Liver (tissue), 9 donors: ENCODE measurements around the gene NACAD. TPM values are rescaled to one million over a fixed set of nuclear protein-coding genes. Genes with fewer than 3 reads are reported as not detected.

Experiments
- DNase-seq: peaks from one replicate; pipeline ENCODE4 v3.0.0-alpha.2; 2017; ENCODE audit warnings: low spot score
- H3K27ac ChIP-seq, 2 donors: one replicate each; pipeline ENCODE4 v1.7.0; 2013; ENCODE audit warnings: inconsistent platforms in 2 of 2, low read length in 2 of 2, control low read depth in 1 of 2, low read depth in 1 of 2, mild to moderate bottlenecking in 1 of 2
- H3K27me3 ChIP-seq, 4 donors: one replicate each; pipeline versions ENCODE4 v1.6.1 to v1.7.0; 2013; ENCODE audit warnings: low read length in 3 of 4, inconsistent platforms in 1 of 4, mild to moderate bottlenecking in 1 of 4, moderate library complexity in 1 of 4; ENCODE audit not compliant: control insufficient read depth in 4 of 4, insufficient read depth in 4 of 4
- H3K36me3 ChIP-seq, 4 donors: one replicate each; pipeline versions ENCODE4 v1.6.1 to v1.7.0; 2013; ENCODE audit warnings: low read length in 3 of 4, mild to moderate bottlenecking in 3 of 4, low read depth in 1 of 4, moderate library complexity in 1 of 4; ENCODE audit not compliant: control insufficient read depth in 4 of 4, insufficient read depth in 3 of 4
- H3K4me1 ChIP-seq, 4 donors: one replicate each; pipeline versions ENCODE4 v1.6.1 to v1.7.0; 2013; ENCODE audit warnings: low read length in 3 of 4, mild to moderate bottlenecking in 3 of 4, moderate library complexity in 1 of 4; ENCODE audit not compliant: control insufficient read depth in 4 of 4, insufficient read depth in 4 of 4
- H3K4me3 ChIP-seq, 3 donors: one replicate each; pipeline versions ENCODE4 v1.6.1 to v1.7.0; 2013; ENCODE audit warnings: low read length in 3 of 3, control low read depth in 1 of 3, low read depth in 1 of 3, mild to moderate bottlenecking in 1 of 3
- H3K9ac ChIP-seq, 2 donors: one replicate each; pipeline ENCODE4 v1.7.0; 2013; ENCODE audit warnings: low read length in 2 of 2, mild to moderate bottlenecking in 2 of 2, moderate library complexity in 2 of 2, control low read depth in 1 of 2, low read depth in 1 of 2
- H3K9me3 ChIP-seq, 4 donors: one replicate each; pipeline versions ENCODE4 v1.6.1 to v1.7.0; 2013; ENCODE audit warnings: low read length in 3 of 4; ENCODE audit not compliant: control insufficient read depth in 4 of 4
- EGR1 ChIP-seq, 2 donors: IDR thresholded peaks; 2 replicates each; pipeline ENCODE4 v1.6.1; 2016 to 2018; ENCODE audit warnings: antibody characterized with exemption in 2 of 2, low read depth in 2 of 2
- FOXA1 ChIP-seq: IDR thresholded peaks from 2 replicates; pipeline ENCODE4 v1.6.1; 2016; ENCODE audit warnings: antibody characterized with exemption
- FOXA2 ChIP-seq: IDR thresholded peaks from 2 replicates; pipeline ENCODE4 v1.6.1; 2016; ENCODE audit warnings: antibody characterized with exemption
- GABPA ChIP-seq, 2 donors: IDR thresholded peaks in 1 of 2; conservative IDR thresholded peaks in 1 of 2; 2 replicates each; pipeline ENCODE4 v1.6.1; 2016; ENCODE audit warnings: antibody characterized with exemption in 2 of 2, mild to moderate bottlenecking in 1 of 2, moderate library complexity in 1 of 2
- HNF4A ChIP-seq, 2 donors: conservative IDR thresholded peaks; 2 replicates each; pipeline ENCODE4 v1.6.1; 2016; ENCODE audit warnings: antibody characterized with exemption in 2 of 2, mild to moderate bottlenecking in 2 of 2
- HNF4G ChIP-seq: IDR thresholded peaks from 2 replicates; pipeline ENCODE4 v1.6.1; 2016; ENCODE audit warnings: antibody characterized with exemption
- JUND ChIP-seq, 2 donors: IDR thresholded peaks; 2 replicates each; pipeline ENCODE4 v1.6.1; 2016; ENCODE audit warnings: antibody characterized with exemption in 2 of 2
- NR2F2 ChIP-seq: IDR thresholded peaks from 2 replicates; pipeline ENCODE4 v1.6.1; 2016; ENCODE audit warnings: antibody characterized with exemption
- RAD21 ChIP-seq, 2 donors: IDR thresholded peaks; 2 replicates each; pipeline ENCODE4 v1.6.1; 2016; ENCODE audit warnings: antibody characterized with exemption in 2 of 2, mild to moderate bottlenecking in 2 of 2
- RXRA ChIP-seq, 2 donors: IDR thresholded peaks; 2 replicates each; pipeline ENCODE4 v1.6.1; 2017 to 2018; ENCODE audit warnings: antibody characterized with exemption in 2 of 2, mild to moderate bottlenecking in 1 of 2
- SP1 ChIP-seq: IDR thresholded peaks from 2 replicates; pipeline ENCODE4 v1.6.1; 2018; ENCODE audit warnings: antibody characterized with exemption, mild to moderate bottlenecking
- TAF1 ChIP-seq: conservative IDR thresholded peaks from 2 replicates; pipeline ENCODE4 v1.6.1; 2016; ENCODE audit warnings: antibody characterized with exemption, mild to moderate bottlenecking
- YY1 ChIP-seq: IDR thresholded peaks from 2 replicates; pipeline ENCODE4 v1.6.1; 2016; ENCODE audit warnings: antibody characterized with exemption, mild to moderate bottlenecking
- WGBS: extraction: QIAGEN DNeasy Blood & Tissue Kit; methylation state at CpG from one replicate; pipeline ENCODE4 v1.1.7; 2013; 5-methylcytosine and 5-hydroxymethylcytosine counted together
- polyA plus RNA-seq, 2 donors: library from polyadenylated mRNA; stranded (reverse) in 1 of 2; unstranded in 1 of 2; fragments of 200-250 nt in 1 of 2; fragments of >200 nt in 1 of 2; fragmentation: Nextera tagmentation in 1 of 2; extraction: Ambion mirVana in 1 of 2; gene quantifications; one replicate each; pipeline versions ENCODE4 v1.2.1 to v1.2.3, GENCODE V29; 2013 to 2015
- total RNA-seq, 2 donors: library from RNA; depleted of rRNA; stranded (reverse); fragments of >200 nt; gene quantifications; one replicate each; pipeline ENCODE4 v1.2.3, GENCODE V29; 2014
- TF ChIP-seq, protein P1 (sequence below): fragments of 150-350 bp; IDR thresholded peaks from 2 replicates; pipeline ENCODE4 v1.5.1; 2017; ENCODE audit warnings: improper control_type of control experiment, low read depth, low read length; ENCODE audit not compliant: missing input control
- TF ChIP-seq, protein P2 (sequence below): IDR thresholded peaks from 2 replicates; pipeline ENCODE4 v1.6.1; 2016; ENCODE audit warnings: antibody characterized with exemption
- TF ChIP-seq, protein P3 (sequence below): IDR thresholded peaks from 2 replicates; pipeline ENCODE4 v1.6.1; 2016; ENCODE audit warnings: antibody characterized with exemption
- TF ChIP-seq, protein P4 (sequence below): IDR thresholded peaks from 2 replicates; pipeline ENCODE4 v1.6.1; 2016; ENCODE audit warnings: antibody characterized with exemption, mild to moderate bottlenecking
- TF ChIP-seq, protein P5 (sequence below): IDR thresholded peaks from 2 replicates; pipeline ENCODE4 v1.6.1; 2016; ENCODE audit warnings: antibody characterized with exemption
- donor health status: healthy.
- donor health status: healthy.
- donor health status: healthy.
- donor health status: healthy.
- donor health status: healthy.

NACAD gene
- total and polyA plus RNA-seq, 4 donors, result 0.03 to 0.14 (median 0.09) TPM

DNA sequence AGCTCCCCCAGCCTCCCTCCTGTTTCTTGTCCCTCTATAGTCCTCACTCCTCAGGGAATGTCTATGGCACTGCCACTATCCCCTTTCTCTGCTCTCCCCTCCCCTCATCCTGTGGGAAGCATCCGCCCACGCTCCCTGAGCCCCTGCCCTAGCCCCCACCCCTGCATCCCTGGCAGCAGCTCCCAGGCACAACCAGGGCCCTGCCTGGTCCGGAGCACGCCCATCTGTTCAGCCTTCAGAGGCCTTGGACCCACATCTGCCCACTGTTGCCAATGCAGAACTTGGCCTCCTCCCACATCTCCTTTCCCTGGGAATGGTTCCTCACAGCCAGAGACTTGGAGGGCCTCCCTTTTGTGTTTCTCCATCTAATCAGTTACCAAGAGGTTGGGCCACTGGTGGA lies 43.1 kb upstream of the NACAD start (continued):
- TF ChIP-seq, protein P1, sequence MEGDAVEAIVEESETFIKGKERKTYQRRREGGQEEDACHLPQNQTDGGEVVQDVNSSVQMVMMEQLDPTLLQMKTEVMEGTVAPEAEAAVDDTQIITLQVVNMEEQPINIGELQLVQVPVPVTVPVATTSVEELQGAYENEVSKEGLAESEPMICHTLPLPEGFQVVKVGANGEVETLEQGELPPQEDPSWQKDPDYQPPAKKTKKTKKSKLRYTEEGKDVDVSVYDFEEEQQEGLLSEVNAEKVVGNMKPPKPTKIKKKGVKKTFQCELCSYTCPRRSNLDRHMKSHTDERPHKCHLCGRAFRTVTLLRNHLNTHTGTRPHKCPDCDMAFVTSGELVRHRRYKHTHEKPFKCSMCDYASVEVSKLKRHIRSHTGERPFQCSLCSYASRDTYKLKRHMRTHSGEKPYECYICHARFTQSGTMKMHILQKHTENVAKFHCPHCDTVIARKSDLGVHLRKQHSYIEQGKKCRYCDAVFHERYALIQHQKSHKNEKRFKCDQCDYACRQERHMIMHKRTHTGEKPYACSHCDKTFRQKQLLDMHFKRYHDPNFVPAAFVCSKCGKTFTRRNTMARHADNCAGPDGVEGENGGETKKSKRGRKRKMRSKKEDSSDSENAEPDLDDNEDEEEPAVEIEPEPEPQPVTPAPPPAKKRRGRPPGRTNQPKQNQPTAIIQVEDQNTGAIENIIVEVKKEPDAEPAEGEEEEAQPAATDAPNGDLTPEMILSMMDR, result no peak
- no peak for TF ChIP-seq HNF4G
- TF ChIP-seq RXRA (IDR thresholded peaks at IDR 0.05), result no peak
- TF ChIP-seq YY1, result no peak

DNA sequence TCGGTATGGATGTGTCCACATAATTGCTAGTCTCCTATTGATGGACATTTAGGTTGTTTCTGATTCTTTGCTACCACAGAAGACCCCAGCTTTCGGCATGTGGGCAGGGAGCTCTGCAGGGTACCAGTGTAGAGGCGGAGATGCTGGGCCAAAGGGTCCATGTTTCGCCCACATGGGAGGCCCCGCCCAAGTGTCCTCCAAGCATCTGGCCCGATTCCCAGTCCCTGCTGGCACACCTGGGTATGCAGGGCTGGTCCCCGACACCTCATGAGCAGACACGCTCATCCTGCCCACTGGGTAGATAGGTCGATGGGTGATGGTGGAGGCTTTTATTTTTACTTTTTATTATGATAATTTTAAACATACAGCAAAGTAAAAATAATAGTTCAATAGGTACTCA lies 42.1 kb upstream of the NACAD start:
- Histone ChIP-seq H3K9me3 (no peaks in the 10 kb centered on the region), H3K27ac (no peak overlapping the region), H3K4me1 (peaks cover 0 to 13% (median 9%) of the 10 kb centered on the region in 4 donors), H3K27me3 (no peaks in the 10 kb centered on the region), H3K4me3 (no peak overlapping the region), H3K36me3 (no peaks in the 10 kb centered on the region), H3K9ac (no peak overlapping the region)
- no peak for TF ChIP-seq NR2F2
- no peak for TF ChIP-seq FOXA2
- TF ChIP-seq FOXA1, result no peak
- TF ChIP-seq HNF4A (conservative IDR thresholded peaks at IDR 0.05), result no peak
- TF ChIP-seq SP1, result no peak
- TF ChIP-seq, protein P2, sequence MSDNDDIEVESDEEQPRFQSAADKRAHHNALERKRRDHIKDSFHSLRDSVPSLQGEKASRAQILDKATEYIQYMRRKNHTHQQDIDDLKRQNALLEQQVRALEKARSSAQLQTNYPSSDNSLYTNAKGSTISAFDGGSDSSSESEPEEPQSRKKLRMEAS, result no peak
- no peak for TF ChIP-seq EGR1 (IDR thresholded peaks at IDR 0.05; ENCODE audit: low read depth in 2 of 2)
- TF ChIP-seq TAF1, result no peak
- no peak for TF ChIP-seq GABPA (IDR thresholded peaks at IDR 0.05 in 1 of 2, conservative IDR thresholded peaks at IDR 0.05 in 1 of 2)
- no peak for TF ChIP-seq YY1
- TF ChIP-seq RAD21 (IDR thresholded peaks at IDR 0.05), result no peak
- 85% methylated on average over 9 of the region's 9 CpGs for WGBS
- DNase-seq, result no peak

DNA sequence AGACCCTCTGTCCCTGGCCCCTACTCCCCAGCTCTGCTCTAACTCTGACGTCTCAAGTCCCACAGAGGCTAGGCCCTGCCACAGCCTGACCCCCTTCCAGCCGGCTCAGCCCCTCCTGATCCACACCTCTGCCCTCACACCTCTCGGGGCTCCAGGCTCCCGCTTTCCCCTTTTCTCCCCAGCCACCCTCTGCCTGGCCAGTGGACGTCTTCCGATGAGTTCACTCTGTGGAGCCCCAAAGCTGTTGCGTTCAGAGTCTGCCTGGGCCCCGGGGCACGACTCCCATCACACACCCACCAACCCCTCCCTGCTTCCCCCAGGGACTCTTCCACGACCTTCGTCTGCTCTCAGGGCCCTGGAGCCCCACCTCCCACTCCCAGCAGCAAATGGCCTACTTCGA lies 41.1 kb upstream of the NACAD start:
- no peak overlapping the region for H3K4me3 ChIP-seq
- H3K9me3 ChIP-seq, result no peaks in the 10 kb centered on the region
- WGBS, result 88% methylated on average over 12 of the region's 12 CpGs
- H3K4me1 ChIP-seq, result peaks cover 0 to 13% (median 9%) of the 10 kb centered on the region in 4 donors
- no peaks in the 10 kb centered on the region for H3K27me3 ChIP-seq
- H3K9ac ChIP-seq, result no peak overlapping the region
- no peak for DNase-seq
- H3K36me3 ChIP-seq, result no peaks in the 10 kb centered on the region
- TF ChIP-seq, protein P2, result no peak
- TF ChIP-seq SP1 (no peak), HNF4A (conservative IDR thresholded peaks at IDR 0.05) (no peak), GABPA (IDR thresholded peaks at IDR 0.05 in 1 of 2, conservative IDR thresholded peaks at IDR 0.05 in 1 of 2) (no peak), JUND (IDR thresholded peaks at IDR 0.05) (no peak), YY1 (no peak), TAF1 (no peak), NR2F2 (no peak), HNF4G (no peak), RXRA (IDR thresholded peaks at IDR 0.05) (no peak), RAD21 (IDR thresholded peaks at IDR 0.05) (no peak), FOXA1 (no peak), EGR1 (IDR thresholded peaks at IDR 0.05; ENCODE audit: low read depth in 2 of 2) (no peak)
- TF ChIP-seq, protein P3, sequence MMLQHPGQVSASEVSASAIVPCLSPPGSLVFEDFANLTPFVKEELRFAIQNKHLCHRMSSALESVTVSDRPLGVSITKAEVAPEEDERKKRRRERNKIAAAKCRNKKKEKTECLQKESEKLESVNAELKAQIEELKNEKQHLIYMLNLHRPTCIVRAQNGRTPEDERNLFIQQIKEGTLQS, result no peak
- TF ChIP-seq, protein P4, sequence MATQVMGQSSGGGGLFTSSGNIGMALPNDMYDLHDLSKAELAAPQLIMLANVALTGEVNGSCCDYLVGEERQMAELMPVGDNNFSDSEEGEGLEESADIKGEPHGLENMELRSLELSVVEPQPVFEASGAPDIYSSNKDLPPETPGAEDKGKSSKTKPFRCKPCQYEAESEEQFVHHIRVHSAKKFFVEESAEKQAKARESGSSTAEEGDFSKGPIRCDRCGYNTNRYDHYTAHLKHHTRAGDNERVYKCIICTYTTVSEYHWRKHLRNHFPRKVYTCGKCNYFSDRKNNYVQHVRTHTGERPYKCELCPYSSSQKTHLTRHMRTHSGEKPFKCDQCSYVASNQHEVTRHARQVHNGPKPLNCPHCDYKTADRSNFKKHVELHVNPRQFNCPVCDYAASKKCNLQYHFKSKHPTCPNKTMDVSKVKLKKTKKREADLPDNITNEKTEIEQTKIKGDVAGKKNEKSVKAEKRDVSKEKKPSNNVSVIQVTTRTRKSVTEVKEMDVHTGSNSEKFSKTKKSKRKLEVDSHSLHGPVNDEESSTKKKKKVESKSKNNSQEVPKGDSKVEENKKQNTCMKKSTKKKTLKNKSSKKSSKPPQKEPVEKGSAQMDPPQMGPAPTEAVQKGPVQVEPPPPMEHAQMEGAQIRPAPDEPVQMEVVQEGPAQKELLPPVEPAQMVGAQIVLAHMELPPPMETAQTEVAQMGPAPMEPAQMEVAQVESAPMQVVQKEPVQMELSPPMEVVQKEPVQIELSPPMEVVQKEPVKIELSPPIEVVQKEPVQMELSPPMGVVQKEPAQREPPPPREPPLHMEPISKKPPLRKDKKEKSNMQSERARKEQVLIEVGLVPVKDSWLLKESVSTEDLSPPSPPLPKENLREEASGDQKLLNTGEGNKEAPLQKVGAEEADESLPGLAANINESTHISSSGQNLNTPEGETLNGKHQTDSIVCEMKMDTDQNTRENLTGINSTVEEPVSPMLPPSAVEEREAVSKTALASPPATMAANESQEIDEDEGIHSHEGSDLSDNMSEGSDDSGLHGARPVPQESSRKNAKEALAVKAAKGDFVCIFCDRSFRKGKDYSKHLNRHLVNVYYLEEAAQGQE, result no peak
- TF ChIP-seq, protein P5, sequence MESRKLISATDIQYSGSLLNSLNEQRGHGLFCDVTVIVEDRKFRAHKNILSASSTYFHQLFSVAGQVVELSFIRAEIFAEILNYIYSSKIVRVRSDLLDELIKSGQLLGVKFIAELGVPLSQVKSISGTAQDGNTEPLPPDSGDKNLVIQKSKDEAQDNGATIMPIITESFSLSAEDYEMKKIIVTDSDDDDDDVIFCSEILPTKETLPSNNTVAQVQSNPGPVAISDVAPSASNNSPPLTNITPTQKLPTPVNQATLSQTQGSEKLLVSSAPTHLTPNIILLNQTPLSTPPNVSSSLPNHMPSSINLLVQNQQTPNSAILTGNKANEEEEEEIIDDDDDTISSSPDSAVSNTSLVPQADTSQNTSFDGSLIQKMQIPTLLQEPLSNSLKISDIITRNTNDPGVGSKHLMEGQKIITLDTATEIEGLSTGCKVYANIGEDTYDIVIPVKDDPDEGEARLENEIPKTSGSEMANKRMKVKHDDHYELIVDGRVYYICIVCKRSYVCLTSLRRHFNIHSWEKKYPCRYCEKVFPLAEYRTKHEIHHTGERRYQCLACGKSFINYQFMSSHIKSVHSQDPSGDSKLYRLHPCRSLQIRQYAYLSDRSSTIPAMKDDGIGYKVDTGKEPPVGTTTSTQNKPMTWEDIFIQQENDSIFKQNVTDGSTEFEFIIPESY, result no peak
- H3K27ac ChIP-seq, result no peak overlapping the region
